Ishikawa (cell line): ENCODE data around the gene KRTAP24-1.

Source experiments
- CEBPB ChIP-seq: IDR thresholded peaks from 2 replicates; pipeline ENCODE4 v1.6.1; 2012
- CREB1 ChIP-seq: IDR thresholded peaks from 2 replicates; pipeline ENCODE4 v1.6.1; 2012; ENCODE audit warnings: low read depth
- EP300 ChIP-seq: IDR thresholded peaks from 2 replicates; pipeline ENCODE4 v1.6.1; 2012; ENCODE audit warnings: borderline replicate concordance
- RAD21 ChIP-seq: IDR thresholded peaks from 2 replicates; pipeline ENCODE4 v1.6.1; 2012; ENCODE audit warnings: low read depth
- TAF1 ChIP-seq: IDR thresholded peaks from 2 replicates; pipeline ENCODE4 v1.6.1; 2012; ENCODE audit warnings: low read depth, mild to moderate bottlenecking
- TEAD4 ChIP-seq: IDR thresholded peaks from 2 replicates; pipeline ENCODE4 v1.6.1; 2012
- TF ChIP-seq, protein P1 (sequence below): IDR thresholded peaks from 2 replicates; pipeline ENCODE4 v1.6.1; 2012; ENCODE audit warnings: low read depth, mild to moderate bottlenecking
- TF ChIP-seq, protein P2 (sequence below): IDR thresholded peaks from 2 replicates; pipeline ENCODE4 v1.6.1; 2012

DNA sequence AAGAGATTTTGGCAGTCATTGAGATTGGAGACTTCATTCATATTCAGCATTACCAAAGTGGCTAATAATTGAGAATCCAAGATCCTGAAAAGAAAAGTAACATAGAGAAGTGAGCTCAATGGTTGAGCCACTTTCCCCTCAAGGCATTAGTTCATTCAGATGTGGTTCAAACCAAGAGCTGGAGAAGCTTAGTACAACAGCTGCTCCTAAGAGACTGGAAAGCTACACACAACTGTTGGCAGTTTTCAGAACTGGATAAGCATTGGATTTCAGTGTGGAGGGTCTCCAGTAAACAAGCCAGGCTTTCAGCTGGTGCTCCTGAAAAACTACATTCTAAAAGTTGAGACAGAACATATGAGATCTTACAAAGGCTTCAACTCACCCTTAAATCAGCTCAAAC lies 37.7 kb downstream of the KRTAP24-1 start:
- TF ChIP-seq CEBPB (no peak), CREB1 (no peak), TAF1 (no peak), RAD21 (no peak), TEAD4 (no peak), EP300 (no peak)
- TF ChIP-seq, protein P1, sequence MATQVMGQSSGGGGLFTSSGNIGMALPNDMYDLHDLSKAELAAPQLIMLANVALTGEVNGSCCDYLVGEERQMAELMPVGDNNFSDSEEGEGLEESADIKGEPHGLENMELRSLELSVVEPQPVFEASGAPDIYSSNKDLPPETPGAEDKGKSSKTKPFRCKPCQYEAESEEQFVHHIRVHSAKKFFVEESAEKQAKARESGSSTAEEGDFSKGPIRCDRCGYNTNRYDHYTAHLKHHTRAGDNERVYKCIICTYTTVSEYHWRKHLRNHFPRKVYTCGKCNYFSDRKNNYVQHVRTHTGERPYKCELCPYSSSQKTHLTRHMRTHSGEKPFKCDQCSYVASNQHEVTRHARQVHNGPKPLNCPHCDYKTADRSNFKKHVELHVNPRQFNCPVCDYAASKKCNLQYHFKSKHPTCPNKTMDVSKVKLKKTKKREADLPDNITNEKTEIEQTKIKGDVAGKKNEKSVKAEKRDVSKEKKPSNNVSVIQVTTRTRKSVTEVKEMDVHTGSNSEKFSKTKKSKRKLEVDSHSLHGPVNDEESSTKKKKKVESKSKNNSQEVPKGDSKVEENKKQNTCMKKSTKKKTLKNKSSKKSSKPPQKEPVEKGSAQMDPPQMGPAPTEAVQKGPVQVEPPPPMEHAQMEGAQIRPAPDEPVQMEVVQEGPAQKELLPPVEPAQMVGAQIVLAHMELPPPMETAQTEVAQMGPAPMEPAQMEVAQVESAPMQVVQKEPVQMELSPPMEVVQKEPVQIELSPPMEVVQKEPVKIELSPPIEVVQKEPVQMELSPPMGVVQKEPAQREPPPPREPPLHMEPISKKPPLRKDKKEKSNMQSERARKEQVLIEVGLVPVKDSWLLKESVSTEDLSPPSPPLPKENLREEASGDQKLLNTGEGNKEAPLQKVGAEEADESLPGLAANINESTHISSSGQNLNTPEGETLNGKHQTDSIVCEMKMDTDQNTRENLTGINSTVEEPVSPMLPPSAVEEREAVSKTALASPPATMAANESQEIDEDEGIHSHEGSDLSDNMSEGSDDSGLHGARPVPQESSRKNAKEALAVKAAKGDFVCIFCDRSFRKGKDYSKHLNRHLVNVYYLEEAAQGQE: no peak
- TF ChIP-seq, protein P2, sequence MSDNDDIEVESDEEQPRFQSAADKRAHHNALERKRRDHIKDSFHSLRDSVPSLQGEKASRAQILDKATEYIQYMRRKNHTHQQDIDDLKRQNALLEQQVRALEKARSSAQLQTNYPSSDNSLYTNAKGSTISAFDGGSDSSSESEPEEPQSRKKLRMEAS: no peak
